Thoracic aorta (tissue), 2 donors: ENCODE data around the gene RPN1. TPM values are rescaled to one million over a fixed set of nuclear protein-coding genes. Genes with fewer than 3 reads are reported as not detected.
A peak's percentile ranks its signal among the peaks of the same experiment; 100 is the strongest.

ENCODE experiments used
- ATAC-seq: fragments of 150-250 bp; one replicate; pipeline ENCODE4 v1.8.0; 2017; ENCODE audit warnings: low read depth; ENCODE audit not compliant: insufficient number of reproducible peaks, low FRiP score
- DNase-seq: peaks from one replicate; pipeline ENCODE4 v3.0.0-alpha.2; 2020; ENCODE audit warnings: low spot score
- H3K27ac ChIP-seq, 2 donors: fragments of 200-600 bp; sonication (generic); 1 replicate in 1 of 2; 2 replicates in 1 of 2; pipeline ENCODE4 v1.5.1; 2016; ENCODE audit warnings: mild to moderate bottlenecking in 2 of 2, moderate library complexity in 2 of 2
- H3K27me3 ChIP-seq: fragments of 200-600 bp; sonication (generic); replicated peaks from 2 replicates; pipeline ENCODE4 v1.6.0; 2016; ENCODE audit warnings: mild to moderate bottlenecking; ENCODE audit not compliant: insufficient read depth
- H3K36me3 ChIP-seq: fragments of 200-600 bp; sonication (generic); one replicate; pipeline ENCODE4 v1.5.1; 2016
- H3K4me1 ChIP-seq, 2 donors: fragments of 200-600 bp; sonication (generic); 1 replicate in 1 of 2; 2 replicates in 1 of 2; pipeline versions ENCODE4 v1.5.1 to v1.6.0; 2016; ENCODE audit warnings: low read depth in 2 of 2, mild to moderate bottlenecking in 1 of 2; ENCODE audit not compliant: control insufficient read depth in 1 of 2
- H3K4me3 ChIP-seq: fragments of 200-600 bp; sonication (generic); 2 replicates; pipeline ENCODE4 v1.5.1; 2016; ENCODE audit warnings: mild to moderate bottlenecking
- H3K9me3 ChIP-seq: fragments of 200-600 bp; sonication (generic); 2 replicates; pipeline ENCODE4 v1.5.1; 2016
- total RNA-seq, 2 donors: library from RNA; depleted of rRNA; stranded (reverse); fragments of >200 nt; gene quantifications; one replicate each; pipeline versions ENCODE4 v1.1.0 to v1.2.3, GENCODE V29; 2016
- TF ChIP-seq, protein P1 (sequence below): fragments of 200-600 bp; sonication (generic); IDR thresholded peaks from one replicate; pipeline ENCODE4 v1.5.1; 2019; ENCODE audit warnings: antibody characterized with exemption

Gene RPN1
- total RNA-seq, 2 donors from 2014 or later, result 202 to 227 TPM

DNA sequence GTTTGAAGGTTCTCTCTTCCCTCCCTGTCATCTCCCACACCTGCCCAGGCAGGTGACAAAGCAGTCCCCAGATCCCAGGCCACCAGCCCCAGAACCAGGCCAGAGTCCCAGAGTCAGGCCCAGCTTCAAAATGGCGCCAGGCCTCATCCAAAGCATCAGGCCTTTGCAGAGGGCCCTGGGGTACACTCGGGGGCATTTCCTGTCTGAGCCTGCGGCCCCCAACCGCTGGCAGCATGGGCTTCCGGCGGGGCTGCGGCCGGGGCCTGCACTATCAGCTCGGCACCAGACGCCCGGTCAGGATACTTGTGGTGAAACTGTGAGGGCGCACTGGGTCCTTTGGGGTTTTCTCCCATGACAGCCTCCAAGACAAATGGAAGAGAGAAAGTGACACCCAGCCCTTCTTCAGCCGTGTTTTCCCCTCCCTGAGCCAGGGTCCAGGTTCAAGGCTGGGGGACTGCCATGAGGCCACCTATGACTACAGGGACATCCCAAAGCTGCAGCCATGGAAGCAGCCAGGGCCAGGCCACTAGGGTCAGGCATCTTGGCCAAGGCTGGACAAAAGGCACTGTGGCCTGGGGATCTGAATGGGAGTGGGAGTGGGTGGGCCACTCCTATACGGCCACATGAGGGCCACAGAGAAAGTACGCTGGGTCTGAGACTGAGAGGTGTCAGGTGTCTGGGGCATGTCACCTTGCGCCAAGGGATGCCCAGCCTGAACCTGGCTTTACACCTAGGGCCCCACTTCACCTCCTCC lies 33.9 kb downstream of the RPN1 start:
- H3K27me3 ChIP-seq, result no peaks in the 10 kb centered on the region
- H3K27ac ChIP-seq, result peak overlapping the region in 1 of 2 donors; percentile 51
- H3K4me3 ChIP-seq, result peak overlapping the region; percentile 83
- H3K36me3 ChIP-seq, result peaks cover 13% of the 10 kb centered on the region
- ATAC-seq (no peak), DNase-seq (no peak)
- no peaks in the 10 kb centered on the region for H3K9me3 ChIP-seq
- H3K4me1 ChIP-seq, result peaks cover 9 to 18% of the 10 kb centered on the region in 2 donors
- TF ChIP-seq, protein P1, sequence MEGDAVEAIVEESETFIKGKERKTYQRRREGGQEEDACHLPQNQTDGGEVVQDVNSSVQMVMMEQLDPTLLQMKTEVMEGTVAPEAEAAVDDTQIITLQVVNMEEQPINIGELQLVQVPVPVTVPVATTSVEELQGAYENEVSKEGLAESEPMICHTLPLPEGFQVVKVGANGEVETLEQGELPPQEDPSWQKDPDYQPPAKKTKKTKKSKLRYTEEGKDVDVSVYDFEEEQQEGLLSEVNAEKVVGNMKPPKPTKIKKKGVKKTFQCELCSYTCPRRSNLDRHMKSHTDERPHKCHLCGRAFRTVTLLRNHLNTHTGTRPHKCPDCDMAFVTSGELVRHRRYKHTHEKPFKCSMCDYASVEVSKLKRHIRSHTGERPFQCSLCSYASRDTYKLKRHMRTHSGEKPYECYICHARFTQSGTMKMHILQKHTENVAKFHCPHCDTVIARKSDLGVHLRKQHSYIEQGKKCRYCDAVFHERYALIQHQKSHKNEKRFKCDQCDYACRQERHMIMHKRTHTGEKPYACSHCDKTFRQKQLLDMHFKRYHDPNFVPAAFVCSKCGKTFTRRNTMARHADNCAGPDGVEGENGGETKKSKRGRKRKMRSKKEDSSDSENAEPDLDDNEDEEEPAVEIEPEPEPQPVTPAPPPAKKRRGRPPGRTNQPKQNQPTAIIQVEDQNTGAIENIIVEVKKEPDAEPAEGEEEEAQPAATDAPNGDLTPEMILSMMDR, result no peak

DNA sequence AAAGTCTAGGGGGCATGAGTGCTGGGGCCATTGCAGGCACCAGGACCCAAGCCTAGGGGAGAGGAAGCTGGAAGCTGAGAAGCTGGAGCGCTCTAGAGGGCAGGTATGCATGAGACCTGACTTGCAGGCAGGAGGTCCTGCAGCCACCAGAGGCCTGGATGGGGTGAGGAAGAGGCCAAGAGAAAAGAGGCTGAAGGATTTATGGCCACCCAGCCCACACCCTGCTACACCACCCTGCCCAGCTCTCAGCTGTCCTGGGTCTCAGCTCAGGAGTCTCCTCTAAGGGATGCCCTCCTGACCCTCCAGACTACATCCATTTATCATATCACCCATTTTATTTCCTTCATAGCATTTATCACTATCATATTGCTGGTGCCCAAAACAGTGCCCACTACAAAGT lies 36.5 kb downstream of the RPN1 start:
- no peak for ATAC-seq
- H3K27me3 ChIP-seq, result no peaks in the 10 kb centered on the region
- no peaks in the 10 kb centered on the region for H3K9me3 ChIP-seq
- no peaks in the 10 kb centered on the region for H3K36me3 ChIP-seq
- no peak overlapping the region for H3K27ac ChIP-seq
- H3K4me1 ChIP-seq, result peaks cover 9 to 15% of the 10 kb centered on the region in 2 donors
- TF ChIP-seq, protein P1, result no peak
- no peak for DNase-seq
- no peak overlapping the region for H3K4me3 ChIP-seq

DNA sequence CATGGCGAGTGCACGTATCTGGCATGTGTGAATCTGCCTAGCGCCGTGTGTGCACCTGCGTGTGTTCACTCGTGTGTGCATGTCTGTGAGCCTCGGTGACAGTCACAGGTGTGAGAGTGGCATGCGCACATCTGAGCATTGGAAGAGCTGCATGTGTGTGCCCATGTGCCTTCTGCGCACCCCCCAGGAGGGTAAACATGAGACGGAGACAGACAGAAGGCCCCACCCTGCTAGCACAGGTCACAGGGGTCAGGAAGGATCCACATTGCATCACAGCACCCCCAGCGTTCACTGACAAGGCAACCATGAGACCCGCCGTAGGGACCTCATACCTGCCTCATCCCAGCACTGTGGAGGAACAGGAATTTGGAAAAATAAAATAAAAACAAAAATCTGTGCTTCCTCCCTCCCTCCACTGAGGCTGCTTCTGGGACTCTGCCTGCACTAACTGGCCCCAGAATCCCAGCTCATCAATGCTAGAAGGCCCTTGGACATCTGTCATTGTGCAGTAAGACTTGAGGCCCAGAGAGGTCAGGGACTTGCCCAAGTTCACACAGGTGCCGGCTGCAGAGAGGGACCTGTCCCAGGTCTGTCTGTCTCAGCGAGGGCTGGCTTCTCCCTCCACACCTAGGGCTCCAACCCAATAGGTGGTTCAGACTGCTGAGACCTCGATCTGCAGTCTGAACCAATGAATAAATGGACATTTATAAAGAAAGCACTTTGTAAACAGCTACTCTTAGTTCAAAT lies 37.4 kb downstream of the RPN1 start:
- Histone ChIP-seq H3K4me1 (peaks cover 1 to 6% of the 10 kb centered on the region in 2 donors), H3K9me3 (no peaks in the 10 kb centered on the region), H3K36me3 (no peaks in the 10 kb centered on the region), H3K27me3 (no peaks in the 10 kb centered on the region), H3K4me3 (no peak overlapping the region), H3K27ac (no peak overlapping the region)
- TF ChIP-seq, protein P1, result no peak
- no peak for DNase-seq
- ATAC-seq, result no peak

DNA sequence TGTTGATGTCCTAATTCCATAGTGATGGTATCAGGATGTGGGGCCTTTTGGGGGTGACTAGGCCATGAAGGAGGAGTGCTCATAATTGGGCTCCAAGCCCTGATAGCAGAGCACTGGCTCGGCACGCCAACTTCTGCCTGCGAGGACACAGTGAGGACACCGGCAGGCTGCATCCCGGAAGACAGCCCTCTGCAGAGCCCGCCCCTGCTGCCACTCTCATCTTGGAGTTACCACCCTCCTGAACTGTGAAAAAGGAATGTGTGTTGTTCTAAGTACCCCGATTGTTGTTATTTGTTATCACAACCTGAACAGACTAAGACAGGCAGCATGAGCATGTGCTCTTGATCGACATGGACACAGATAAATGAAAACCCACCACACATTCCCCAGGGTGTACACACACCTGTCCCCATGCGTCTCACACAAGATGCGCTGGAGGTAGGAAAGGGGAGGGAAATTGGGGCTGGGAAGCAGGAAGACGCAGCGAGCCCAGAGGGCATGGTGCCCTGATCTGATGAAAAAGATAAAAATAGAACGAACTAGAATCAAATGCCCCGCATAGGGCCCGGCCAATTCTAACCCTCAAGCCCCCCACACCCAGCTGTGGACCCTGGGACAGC lies 40.1 kb downstream of the RPN1 start:
- Histone ChIP-seq H3K4me1 (peaks cover 5 to 10% of the 10 kb centered on the region in 2 donors), H3K27me3 (no peaks in the 10 kb centered on the region), H3K9me3 (no peaks in the 10 kb centered on the region), H3K4me3 (no peak overlapping the region), H3K27ac (no peak overlapping the region), H3K36me3 (no peaks in the 10 kb centered on the region)
- DNase-seq (no peak), ATAC-seq (no peak)
- TF ChIP-seq, protein P1, result no peak

DNA sequence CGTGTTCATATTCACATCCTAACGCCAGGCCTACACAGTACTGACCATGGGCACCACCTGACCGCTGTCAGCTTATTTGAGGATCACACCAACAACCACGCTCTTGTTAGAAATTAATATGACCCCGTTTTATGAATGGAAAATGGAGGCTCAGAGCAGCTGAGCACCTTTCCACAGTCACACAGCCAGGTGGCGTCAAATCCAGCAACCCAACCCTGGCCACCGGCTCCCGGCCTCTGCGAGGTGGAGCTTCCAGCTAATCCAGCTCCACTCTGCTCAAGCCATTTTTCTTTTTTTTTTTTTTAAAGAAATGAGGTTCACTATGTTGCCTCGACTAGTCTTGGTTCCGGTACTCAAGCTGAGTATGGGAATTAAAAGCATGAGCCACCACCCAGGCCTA lies 41.3 kb downstream of the RPN1 start:
- DNase-seq (no peak), ATAC-seq (no peak)
- Histone ChIP-seq H3K36me3 (no peaks in the 10 kb centered on the region), H3K4me1 (peaks cover 5 to 10% of the 10 kb centered on the region in 2 donors), H3K27ac (no peak overlapping the region), H3K4me3 (no peak overlapping the region), H3K27me3 (no peaks in the 10 kb centered on the region), H3K9me3 (no peaks in the 10 kb centered on the region)
- TF ChIP-seq, protein P1, result no peak
